NCI-H345 (cell line): Measurements from ENCODE around the gene PCCB.
"Not testable (repeated sequence)": the region's sequence is repeated elsewhere in the genome, so short reads cannot be mapped to it uniquely, and the experiment has no call there.

Source experiments
- DNase-seq: peaks from one replicate; lab custom pipeline; 2025; lab: John Stamatoyannopoulos, UW

The PCCB gene

DNA sequence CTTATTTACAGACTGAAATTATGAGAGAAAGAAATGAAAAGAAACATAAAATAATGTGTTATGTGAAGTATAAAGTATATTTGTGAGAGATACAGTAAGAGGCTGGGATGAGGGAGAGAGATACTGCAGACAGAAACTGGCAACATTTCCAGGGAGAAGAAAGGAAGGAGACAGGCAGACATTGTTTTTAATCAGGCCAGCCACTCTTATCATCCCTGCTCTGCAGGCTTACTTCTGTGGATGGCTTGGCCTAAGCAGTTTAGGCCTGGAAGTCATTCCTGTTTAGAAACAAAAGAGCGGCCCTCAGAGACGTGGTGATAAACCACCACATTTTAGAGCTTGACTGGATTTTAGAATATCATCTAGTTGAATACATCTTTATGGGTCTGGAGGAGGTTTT is 12.4 kb downstream of the PCCB start:
- DNase-seq = no peak

DNA sequence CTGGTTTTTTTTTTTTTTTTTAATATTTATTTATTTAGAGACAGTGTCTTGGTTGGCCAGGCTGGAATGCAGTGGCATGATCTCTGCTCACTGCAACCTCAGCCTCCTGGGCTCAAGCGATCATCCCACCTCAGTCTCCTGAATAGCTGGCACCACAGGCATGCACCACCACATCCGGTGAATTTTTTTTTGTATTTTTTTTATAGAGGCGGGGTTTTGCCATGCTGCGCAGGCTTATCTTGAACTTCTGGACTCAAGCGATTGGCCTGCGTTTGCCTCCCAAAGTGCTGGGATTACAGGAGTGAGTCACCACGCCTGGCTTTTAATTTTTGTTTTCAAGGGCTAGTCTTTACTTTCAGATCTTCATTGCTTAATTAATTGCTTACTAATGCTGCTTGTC is 13.1 kb downstream of the PCCB start:
- DNase-seq = no peak

DNA sequence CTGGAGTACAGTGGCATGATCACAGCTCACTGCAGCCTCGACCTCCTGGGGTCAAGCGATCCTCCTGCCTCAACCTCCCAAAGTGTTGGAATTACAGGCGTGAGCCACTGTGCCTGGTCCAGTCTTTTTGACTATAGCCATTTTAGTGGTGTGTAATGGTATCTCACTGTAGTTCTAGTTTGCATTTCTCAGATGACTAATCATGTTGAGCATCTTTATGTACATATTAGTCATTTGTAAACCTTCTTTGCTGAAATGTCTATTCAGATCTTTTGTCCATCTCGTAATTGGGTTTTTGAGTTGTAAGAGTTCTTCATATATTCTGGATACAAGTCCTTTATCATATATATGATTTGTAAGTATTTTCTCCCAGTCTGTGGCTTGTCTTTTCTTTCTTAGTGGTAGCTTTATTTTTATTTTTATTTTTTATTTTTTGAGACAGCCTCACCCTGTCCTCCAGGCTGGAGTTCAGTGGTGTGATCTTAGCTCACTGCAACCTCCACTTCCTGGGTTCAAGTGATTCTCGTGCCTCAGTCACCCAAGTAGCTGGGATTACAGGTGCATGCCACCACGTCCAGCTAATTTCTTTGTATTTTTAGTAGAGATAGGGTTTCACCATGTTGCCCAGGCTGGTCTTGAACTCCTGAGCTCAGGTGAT is 16.5 kb downstream of the PCCB start:
- DNase-seq = not testable (repeated sequence)

DNA sequence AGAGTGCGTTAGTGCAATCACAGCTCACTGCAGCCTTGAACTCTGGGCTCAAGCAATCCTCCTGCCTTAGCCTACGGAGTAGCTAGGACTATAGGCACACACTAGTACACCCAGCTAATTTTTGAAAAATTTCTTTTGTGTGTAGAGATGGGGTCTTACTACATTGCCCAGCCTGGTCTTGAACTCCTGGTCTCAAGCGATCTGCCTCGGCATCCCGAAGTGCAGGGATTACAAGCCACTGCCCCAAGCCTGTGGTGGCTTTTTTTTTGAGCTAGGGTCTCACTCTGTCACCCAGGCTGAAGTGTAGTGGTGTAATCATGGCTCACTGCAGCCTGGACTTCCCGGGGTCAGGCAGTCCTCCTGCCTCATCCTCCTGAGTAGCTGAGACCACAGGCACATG is 17.1 kb downstream of the PCCB start:
- no peak for DNase-seq

DNA sequence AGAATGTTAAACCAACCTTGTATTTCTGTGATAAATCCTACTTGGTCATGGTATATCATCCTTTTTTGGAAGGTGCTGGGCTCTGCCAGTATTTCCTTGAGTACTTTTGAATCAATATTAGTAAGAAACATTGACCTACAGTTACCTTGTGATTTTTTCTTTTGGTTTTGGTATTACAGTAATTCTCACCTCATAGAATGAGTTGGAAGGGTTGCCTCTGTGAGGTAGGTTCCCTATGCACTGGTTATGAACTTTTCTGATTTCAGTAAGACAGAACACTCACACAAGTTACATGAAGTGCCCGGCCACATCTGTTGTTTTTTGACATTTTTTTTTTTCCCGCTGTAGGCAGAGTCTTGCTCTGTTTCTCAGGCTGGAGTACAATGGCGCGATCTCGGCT is 20.0 kb downstream of the PCCB start:
- no peak for DNase-seq

DNA sequence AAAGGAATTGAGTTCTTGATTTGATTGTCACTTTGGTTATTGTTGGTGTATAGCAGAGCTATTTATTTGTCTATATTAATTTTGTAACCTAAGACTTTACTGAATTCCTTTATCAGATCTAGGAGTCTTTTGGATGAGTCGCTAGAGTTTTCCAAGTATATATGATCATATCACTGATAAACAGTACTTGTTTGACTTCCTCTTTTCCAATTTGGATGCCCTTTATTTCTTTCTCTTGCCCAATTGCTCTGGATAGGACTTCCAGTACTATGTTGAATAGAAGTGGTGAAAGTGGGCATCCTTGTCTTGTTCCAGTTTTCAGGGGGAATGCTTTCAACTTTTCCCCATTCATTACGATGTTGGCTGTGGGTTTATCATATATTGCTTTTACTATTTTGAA is 21.5 kb downstream of the PCCB start:
- not testable (repeated sequence) for DNase-seq

DNA sequence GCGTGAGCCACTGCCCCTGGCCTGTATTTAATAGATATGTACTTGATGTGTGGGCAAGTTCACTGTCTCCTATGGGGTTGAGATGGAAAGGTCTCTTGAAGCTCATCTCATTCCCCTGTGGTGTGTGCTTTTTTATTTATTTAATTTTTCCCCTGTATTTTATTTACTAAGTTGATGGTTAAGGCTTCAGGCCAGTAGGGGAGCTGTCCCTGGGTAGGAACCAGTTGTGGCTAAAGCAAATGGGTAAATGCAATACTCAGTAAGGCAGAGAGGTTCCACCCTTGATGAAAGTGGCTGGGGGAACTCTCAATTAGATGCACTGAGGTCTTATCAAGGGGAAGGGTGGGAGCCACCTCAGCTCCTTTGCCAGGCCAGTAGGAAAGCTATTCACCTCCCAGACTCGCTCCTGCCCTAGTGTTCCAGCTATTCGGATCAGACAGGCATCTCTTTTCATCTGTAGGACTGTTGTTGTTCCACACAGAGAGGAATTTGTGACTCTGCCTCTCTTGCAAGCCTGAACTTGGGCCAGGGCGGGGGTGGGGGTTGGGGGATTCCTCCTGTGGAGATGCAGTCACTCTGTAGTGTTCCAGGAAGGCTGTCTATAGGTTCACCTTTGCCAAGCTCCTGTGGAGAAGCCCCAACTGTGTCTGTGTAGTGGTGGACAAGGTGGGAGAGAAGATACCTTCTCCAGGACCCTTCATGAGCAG is 26.1 kb downstream of the PCCB start:
- DNase-seq = no peak

DNA sequence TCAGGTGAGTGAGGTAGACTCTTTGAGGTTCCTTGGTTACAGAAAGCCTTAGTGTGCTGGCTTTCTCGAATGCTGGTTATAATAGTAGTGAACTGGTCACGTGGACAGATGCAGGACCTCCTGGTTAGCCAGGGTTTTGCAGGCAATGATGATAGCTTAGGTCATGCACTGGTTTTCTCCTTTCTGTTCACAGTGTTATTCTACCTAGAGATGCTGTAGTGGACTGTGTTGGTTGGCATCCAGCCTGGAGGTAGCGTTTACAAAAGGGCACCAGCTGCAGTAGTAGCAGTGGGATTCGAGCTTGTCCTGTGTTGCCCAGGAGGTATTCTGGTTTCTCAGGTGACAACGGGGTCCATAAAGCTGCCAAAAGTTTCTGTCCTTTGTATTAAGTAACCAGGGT is 27.0 kb downstream of the PCCB start:
- peak; percentile 46 for DNase-seq

DNA sequence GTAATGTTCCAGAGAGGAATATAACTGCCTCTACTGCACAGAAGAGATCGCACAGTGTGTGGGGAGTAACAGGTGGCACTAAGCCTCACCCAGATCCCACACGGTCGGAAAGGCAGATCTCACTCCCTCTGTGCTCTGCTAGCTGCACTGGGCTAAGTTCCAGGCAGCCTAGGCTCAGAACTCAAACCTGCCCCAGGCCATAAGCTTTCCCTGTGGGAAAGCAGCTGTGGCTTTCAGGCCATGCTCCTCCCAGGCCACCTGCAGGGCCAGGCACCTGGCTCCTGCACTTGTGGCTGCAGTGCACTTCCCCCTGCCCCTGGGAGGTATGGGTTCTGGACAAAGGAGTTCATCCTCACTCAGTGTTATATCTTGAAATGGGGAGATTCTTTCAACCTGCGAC is 27.5 kb downstream of the PCCB start:
- DNase-seq = peak; percentile 85

DNA sequence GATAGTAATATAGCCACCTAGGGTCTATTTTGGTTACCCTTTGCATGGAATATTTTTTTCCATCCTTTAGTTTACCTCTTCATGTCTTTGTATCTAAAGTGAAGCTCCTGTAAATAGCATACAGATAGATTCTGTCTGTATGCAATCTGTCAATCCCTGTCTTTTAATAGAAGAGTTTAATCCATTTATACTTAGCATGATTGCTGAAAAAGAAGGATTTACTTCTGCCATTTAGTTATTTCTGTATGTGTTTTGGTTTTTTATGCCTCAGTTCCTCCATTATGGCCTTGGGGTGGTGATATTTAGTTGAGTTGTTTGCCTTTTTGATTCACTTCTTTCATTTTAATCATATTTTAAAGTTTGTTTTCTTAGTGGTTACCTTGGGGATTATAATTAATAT is 29.0 kb downstream of the PCCB start:
- no peak for DNase-seq

DNA sequence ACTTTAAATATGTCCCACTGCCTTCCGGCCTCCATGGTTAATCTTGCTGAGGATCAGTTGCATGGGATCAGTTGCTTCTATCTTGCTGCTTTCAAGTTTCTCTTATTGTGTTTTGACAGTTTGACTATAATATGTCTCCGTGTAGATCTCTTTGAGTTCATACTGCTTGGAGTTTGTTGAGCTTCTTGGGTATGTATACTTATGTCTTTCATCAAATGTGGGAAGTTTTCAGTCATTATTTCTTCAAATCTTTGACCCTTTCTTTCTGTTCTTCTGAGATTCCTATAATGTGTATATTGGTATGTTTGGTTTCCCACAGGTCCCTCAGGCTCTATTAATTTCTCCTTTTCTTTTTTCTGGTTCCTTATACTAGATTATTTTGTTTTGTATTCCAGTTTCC is 30.8 kb downstream of the PCCB start:
- DNase-seq = no peak

DNA sequence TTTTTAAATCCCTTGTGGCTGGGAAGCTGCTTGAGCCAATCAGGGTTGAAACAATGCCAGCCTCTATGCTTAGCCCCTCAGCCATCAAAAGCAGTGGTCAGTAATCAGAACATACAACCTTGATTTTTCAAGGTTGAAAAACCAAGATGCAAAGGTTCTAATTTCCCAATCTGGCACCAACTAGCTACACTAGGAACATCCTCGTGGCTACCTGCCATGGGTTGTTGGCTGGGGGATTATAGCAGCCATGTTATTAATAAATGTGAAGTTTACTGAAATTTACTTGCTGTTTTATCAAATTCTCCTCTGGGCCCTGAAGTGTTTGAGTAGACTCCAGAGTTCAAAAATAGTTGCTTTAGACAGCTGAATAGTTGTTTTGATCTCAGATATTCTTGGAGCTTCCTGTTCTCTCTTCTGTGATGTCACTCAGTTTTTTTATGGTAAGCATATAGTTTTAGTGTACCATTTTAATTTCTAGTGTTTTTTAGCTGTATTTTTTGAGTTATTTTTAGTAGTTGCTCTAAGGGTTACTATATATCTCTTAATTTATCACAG is 31.9 kb downstream of the PCCB start:
- no peak for DNase-seq

DNA sequence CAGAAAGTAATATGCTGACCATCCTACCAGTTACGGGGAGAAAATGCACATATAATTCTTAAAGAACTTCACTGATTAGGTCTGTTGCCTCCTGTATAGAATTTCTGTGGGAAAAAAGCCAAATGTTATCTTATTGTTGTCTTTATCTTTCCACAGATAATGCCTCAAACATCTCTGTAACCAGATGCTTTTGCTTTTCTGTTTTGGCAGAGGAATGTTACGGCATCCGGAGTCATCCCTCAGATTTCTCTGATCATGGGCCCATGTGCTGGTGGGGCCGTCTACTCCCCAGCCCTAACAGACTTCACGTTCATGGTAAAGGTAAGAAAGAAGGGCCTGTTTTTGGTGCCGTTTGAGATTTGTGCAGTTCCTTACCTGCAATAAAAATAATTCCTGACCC is 33.5 kb downstream of the PCCB start:
- no peak for DNase-seq

DNA sequence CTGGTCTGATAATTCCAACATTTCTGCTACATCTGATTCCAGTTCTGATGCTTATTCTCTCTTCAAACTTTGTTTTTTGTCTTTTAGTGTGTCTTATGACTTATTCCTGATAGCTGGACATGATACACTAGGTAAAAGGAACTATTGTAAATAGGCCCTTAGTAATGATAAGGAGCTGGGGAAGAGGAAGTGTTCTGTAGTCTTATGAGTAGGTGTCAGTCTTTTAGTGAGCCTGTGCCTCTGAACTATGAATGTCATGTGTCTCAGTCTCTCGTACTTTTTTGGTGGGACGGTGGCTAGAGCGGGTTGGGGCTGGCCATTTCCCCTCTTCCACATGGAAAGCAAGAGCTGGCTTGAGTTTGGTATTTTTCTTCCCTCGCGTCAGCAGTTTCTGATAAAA is 41.2 kb downstream of the PCCB start:
- DNase-seq = no peak

DNA sequence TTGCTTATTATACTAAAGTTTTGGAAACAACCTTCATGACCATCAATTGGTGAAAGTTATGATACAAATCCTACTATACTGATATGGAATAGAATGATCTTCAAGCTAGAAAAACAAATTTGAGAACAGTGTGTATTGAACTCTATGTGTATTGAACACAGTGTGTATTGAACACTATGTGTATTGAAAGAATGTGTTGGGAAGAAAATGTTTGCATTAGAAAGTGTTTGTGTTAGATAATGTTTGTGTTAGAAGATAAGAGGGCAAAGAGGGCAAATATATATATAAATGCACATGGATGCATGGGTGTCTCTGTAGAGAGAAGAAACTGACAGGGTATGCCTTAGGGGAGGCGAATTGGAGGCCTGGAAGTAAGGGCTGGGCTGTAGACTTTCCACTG is 42.4 kb downstream of the PCCB start:
- no peak for DNase-seq

DNA sequence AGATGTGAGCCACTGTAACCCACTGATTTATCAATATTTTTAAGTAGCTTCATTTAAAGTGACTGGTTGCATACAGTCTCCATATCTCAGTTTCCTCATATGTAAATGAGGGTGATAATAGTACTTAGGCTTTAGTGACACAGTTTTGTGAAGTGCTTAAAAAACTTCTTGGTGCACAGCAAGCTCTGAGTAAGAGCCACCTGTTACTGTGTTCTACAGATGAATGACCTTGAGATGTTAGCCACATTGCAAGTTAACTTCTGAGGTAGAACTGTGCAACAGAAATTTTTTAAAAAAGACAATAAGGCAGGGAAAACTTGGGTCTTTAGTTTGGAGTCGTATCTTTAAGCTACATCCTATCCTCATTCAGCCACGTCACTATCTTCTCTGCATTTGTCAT is 43.1 kb downstream of the PCCB start:
- DNase-seq = no peak

DNA sequence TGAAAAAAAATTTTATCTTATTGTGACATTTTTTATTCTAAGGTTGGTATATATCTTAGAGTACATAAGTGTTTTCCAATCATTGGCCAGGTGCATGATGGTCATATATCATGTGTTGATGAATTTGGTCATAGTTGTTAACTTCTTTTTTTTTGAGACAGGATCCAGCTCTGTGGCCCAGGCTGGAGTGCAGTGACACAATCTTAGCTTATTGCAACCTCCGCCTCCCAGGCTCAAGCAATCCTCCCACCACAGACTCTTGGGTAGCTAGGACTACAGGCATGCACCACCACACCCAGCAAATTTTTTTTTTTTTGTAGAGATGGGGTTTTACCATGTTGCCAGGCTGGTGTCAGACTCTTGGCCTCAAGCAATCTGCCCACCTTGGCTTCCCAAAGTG is 44.0 kb downstream of the PCCB start:
- DNase-seq = no peak

DNA sequence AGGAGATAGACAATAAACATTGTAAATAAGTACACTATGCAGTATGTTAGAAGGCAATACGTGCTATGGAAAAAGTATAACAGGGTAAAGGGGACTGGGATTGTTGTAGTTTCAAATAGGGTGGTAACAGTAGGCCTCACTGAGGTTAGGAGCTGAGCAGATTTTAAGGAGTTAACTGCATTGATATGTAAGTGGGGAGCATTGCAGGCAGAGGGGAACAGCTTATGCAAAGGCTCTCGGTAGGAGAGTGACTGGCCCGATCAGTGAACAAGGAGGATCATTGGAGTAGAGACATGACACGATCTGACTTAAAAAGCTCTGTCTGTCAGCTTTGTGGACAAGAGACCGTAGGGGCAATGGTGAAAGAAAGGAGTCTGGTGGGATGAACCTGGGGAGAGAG is 46.8 kb downstream of the PCCB start:
- DNase-seq = no peak

DNA sequence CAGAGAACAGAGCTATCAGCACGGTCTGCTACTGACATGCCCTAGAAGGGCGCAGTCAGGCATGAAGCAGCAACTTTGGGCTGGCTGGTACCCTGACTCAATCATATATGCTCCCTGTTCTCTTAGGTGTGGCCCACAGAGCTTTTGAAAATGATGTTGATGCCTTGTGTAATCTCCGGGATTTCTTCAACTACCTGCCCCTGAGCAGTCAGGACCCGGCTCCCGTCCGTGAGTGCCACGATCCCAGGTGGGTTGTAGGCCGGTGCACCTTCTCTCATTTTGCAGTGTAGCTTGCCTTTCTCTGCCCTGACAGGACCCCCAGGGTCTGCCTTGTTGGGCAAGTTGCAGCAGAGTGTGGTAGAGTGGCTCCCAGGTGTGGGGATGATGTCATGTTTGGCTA is 47.7 kb downstream of the PCCB start:
- no peak for DNase-seq

DNA sequence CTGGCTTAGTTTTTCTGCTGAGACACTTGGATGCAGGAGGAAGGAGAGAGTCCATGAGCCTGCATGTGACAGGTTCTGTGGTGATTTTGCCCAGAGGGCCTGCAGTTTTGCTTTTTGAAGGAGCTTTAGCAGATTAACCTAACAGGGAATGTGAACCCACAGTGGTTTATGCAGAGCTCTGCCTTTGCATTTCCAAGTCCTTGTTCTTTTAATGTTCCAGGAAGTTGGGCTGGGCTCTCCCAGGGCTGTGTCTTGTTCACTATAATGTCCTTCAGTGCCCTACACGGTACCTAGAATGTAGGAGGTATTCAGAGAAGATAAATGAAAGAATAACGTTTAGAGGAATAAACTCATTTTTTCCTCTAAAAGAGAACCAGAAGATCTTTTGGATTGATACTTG is 50.3 kb downstream of the PCCB start:
- no peak for DNase-seq

DNA sequence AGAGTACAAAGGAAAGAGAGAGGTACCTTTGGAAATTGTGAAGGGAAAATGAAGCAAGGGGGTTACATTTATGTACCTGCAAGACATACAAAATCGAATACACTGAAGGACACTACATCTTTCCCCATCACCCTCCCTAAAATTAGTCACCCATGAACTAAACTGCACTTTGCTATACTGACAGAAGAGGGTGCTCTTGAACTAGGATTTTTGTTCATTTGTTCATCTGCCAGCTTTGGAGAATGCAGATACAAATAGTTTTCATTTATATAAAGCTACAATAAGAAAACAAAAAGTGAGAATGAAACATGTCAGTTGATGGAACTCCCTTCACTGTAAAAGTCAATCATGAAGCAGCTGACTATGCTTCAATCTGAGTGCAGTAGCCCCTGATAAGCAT is 55.7 kb downstream of the PCCB start:
- no peak for DNase-seq

DNA sequence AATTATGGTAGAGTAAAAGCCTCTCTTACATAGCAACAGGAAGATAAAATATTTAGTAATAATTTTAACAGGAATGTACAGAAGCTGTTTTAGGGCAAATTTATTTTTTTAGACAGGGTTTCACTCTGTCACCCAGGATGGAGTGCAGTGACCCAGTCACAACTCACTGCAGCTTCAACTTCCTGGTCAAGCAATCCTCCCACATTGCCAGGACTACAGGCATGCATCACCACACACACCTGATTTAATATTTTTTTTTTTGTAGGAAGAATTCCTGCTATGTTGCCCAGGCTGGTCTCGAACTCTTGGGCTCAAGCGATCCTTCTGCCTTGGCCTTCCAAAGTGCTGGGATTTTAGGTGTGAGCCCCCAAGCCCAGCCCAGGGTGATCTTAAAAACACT is 61.1 kb downstream of the PCCB start:
- DNase-seq = no peak

DNA sequence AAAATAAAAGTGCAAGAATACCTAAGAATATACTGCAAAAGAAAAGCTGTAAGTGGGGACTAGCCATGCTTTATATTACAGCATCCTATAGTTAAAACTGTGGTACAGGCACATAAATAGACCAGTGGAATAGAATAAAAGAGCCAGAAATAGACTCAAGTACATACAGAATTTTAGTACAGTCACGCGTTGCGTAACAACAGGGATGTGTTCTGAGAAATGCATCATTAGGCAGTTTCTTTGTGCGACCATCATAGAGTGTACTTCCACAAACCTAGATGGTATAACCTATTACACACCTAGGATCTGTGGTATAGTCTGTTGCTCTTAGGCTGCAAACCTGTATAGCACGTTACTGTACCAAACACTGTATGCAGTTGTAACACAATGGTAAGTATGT is 61.8 kb downstream of the PCCB start:
- no peak for DNase-seq

DNA sequence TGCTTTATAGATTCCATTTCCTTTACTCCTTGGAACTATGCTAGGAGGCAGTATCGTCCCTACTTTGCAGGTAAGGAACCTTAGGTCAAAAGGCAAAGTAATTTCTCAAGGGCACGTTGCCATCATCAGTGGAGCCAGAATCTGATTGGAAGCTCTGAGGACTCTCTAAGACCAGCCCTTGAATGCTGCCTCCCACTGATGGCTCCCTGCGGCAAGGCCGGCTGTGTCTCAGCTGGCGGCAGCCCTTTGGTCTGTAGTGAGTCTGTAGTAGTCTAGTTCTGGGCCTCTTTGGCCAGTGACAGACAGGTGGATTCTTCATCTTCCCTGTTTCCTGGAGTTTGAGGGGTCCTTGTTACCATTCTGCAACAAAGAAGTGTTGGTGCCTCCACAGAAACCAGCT is 76.2 kb downstream of the PCCB start:
- no peak for DNase-seq
